ENCODE results near the gene SOCS1.

The SOCS1 gene

DNA sequence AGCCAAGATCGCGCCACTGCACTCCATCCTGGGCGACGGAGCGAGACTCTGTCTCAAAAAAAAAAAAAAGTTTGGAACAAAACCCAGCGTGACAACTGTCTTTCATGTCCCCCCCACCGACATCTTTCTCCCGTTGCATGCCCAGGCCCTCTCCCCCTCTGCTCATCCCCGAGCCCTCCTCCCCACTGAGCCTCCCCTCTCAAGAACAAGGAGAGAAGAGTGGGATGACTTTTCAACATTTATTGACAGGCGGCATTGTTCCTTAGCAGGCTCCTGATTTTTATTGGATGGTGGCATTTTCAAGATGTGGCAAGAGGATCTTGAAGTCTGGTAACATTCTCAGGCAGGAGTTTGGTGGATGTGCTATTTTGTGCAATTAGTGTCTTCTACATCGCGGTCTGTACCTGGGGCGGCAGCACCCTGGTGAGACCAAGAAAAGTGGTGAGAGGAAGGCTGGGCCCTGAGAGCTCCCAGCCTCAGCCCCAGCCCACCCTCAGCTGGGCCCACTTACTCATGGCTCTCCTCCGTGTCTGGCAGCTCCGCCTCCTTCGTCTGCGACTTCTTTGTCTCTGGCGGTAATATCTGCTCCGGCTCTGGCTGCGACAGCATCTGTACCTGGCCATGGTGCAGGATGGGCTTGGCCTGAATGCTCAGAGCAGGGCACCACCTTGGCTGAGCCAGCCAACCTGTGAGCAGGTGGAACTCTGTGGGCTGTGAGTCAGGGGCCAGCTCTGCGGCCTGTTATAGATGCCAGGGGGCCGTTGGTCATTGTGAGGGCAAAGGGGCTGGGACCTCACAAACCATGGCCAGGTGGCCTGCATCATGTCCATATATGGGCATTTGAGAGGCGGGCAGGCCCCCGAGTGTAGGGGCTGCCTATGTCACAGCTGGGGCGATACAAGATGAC lies 24.9 kb upstream of the SOCS1 start, which contains the start of gene PRM1:
PRM1 (minus strand) TSS at position 715 of the 907 bp plus-strand sequence; CDS start at position 623, 92 bp downstream.
- TF ChIP-seq POLR2AphosphoS5 (IDR thresholded peaks at IDR 0.05; ENCODE audit: low read depth, low read length) (no peak), TAF1 (IDR thresholded peaks at IDR 0.05; ENCODE audit: borderline replicate concordance, low read depth, low read length) (no peak), POLR2A (IDR thresholded peaks at IDR 0.05; ENCODE audit: low read depth, low read length) (no peak)
- FAIRE-seq (no peak), DNase-seq (ENCODE audit: insufficient read length) (no peak)

GRCh38 chr16:11278681-11279628 lies 23.0 kb upstream of the SOCS1 start:
- no peak for TF ChIP-seq POLR2AphosphoS5 (IDR thresholded peaks at IDR 0.05; ENCODE audit: low read depth, low read length)
- TF ChIP-seq TAF1 (IDR thresholded peaks at IDR 0.05; ENCODE audit: borderline replicate concordance, low read depth, low read length) = no peak
- TF ChIP-seq POLR2A (IDR thresholded peaks at IDR 0.05; ENCODE audit: low read depth, low read length) = no peak
- no peak for DNase-seq (ENCODE audit: insufficient read length)
- FAIRE-seq = no peak

- no peak for FAIRE-seq
- TF ChIP-seq POLR2A (IDR thresholded peaks at IDR 0.05; ENCODE audit: low read depth, low read length) (no peak), TAF1 (IDR thresholded peaks at IDR 0.05; ENCODE audit: borderline replicate concordance, low read depth, low read length) (no peak), POLR2AphosphoS5 (IDR thresholded peaks at IDR 0.05; ENCODE audit: low read depth, low read length) (no peak)
- DNase-seq (ENCODE audit: insufficient read length) = no peak
Observed at GRCh38 chr16:11277607-11278337, 21.8 kb upstream of the SOCS1 start.

DNA sequence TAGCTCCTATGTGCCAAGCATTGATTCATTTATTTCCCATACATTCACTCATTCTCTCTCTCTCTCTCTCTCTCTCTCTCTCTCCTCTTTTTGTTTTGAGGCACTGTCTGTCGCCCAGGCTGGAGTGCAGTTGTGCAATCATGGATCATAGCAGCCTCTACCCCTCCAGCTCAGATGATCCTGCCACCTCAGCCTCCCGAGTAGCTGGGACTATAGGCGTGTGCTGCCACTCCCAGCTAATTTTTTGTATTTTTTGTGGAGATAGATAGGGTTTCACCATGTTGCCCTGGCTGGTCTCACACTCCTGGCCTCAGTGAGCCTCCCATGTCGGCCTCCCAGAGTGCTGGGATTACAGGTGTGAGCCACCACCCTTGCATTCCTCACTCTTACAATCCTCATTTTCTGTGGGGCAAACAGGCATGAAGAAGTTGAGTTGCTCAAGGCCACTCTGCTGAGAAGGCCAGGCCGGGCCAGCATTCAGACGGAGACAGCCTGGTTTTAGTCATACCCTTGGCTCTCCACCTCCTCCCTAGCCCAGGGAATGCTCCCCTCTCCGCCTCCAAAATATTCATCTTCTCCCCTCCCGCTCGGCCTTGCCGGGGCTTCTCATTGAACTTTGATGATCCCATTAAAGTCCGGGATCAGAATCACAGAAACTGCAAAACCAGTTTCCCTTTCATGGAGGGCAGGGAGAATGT lies 21.0 kb upstream of the SOCS1 start:
- TF ChIP-seq POLR2AphosphoS5 (IDR thresholded peaks at IDR 0.05; ENCODE audit: low read depth, low read length) = no peak
- no peak for TF ChIP-seq TAF1 (IDR thresholded peaks at IDR 0.05; ENCODE audit: borderline replicate concordance, low read depth, low read length)
- FAIRE-seq (no peak), DNase-seq (ENCODE audit: insufficient read length) (no peak)

DNA sequence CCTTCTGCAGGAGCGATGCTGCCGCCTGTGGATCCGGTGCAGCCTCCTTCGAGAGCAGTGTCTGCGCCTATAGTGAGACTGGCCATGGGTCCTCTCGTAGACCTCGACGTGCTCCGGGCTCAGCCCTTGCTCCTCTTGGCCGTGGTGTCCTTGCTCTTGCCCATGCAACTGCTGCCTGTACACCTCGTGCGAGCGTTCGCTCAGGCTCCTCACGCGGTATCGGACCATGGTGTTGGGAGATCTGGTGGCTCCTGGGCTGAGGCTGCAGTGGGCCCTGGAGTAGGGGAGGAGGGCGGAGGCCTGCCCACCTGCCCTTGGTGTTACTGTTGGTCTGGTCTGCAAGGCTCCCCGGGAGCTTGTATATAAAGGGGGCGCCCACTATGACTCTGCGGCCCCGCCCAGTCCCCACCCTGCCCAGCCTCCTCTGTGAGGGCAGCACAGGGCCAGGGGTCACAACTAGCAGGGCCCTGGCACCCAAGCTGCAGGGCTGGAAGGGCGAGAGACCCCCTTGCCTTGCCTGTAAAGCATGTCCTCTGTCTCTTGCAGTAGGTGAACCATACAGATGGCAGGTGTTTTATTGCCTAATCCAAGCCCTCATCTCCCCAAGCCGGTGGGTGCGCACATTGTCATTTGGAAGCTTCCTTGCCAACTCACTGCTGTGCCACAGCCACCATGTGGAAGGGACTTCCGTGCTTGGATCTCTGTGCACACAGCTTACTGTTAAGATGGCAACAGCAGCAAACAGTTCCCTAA lies 20.3 kb upstream of the SOCS1 start, which contains the start of gene PRM2:
PRM2 (minus strand) TSS at position 338 of the 753 bp plus-strand sequence; CDS start at position 228, 110 bp downstream.
- no peak for FAIRE-seq
- no peak for TF ChIP-seq TAF1 (IDR thresholded peaks at IDR 0.05; ENCODE audit: borderline replicate concordance, low read depth, low read length)
- no peak for TF ChIP-seq POLR2AphosphoS5 (IDR thresholded peaks at IDR 0.05; ENCODE audit: low read depth, low read length)
- TF ChIP-seq POLR2A (IDR thresholded peaks at IDR 0.05; ENCODE audit: low read depth, low read length) = no peak
- no peak for DNase-seq (ENCODE audit: insufficient read length)

DNA sequence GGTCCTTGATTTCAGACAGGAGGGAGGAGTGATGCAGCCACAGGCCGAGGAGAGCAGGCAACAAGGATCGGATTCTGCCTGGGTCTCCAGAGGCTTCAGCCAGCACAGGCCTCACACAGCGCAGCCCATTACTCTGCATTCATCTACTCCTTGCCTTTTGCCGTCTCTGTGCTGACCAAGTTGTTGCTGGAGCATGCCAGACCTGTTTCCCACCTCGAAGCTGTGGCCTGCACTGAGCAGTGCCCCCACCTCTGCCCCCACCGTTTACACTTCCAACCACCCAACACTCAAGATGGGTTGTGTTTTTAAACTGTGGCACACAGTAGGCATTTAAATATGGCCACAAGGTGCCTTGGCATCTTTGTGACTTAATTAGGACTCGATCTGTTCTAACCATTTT lies 19.0 kb upstream of the SOCS1 start:
- no peak for TF ChIP-seq POLR2AphosphoS5 (IDR thresholded peaks at IDR 0.05; ENCODE audit: low read depth, low read length)
- no peak for TF ChIP-seq TAF1 (IDR thresholded peaks at IDR 0.05; ENCODE audit: borderline replicate concordance, low read depth, low read length)
- no peak for TF ChIP-seq POLR2A (IDR thresholded peaks at IDR 0.05; ENCODE audit: low read depth, low read length)
- DNase-seq (ENCODE audit: insufficient read length) (no peak), FAIRE-seq (no peak)

GRCh38 chr16:11273721-11274324 lies 17.8 kb upstream of the SOCS1 start:
- DNase-seq (ENCODE audit: insufficient read length) (no peak), FAIRE-seq (no peak)
- TF ChIP-seq POLR2A (IDR thresholded peaks at IDR 0.05; ENCODE audit: low read depth, low read length) (no peak), TAF1 (IDR thresholded peaks at IDR 0.05; ENCODE audit: borderline replicate concordance, low read depth, low read length) (no peak)

DNA sequence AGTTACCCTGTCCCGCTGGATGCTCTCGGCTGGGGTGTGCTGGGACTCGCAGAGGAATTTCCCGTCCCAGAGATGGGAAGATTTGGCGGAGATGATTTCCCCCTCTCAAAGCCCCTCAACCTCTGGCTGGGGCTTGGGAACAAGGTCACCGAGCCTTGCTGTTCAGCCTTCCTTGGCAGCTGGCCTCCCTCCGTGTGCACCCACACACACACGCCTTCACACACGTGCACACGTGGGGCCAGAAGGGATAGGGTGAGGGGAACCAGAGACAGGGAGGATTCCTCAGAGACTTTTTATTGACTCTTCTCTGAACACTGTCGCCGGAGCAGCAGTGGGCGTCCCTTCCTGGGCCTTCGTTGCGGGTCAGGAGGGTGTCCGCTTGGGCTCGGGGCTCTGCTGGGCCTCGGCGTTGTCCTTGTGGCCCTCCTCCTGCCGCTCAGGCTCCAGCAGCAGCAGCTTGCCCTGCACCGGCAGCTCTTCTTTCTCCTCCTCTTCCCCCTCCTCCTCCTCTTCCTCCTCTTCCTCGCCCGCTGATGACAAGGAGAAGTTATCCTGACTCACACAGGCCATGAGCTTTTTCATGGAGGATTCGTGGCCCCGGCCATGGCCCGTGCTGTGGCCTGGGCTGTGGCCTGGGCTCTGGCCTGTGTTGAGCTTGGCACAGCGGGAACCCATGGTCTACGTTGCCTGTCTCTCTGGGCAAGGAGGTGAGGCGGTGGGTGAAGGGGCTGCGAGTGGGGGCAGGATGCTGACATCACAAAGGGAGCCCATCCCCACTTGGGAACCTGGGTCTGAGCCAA lies 17.1 kb upstream of the SOCS1 start, which contains the start of gene PRM3:
PRM3 (minus strand) TSS at position 709 of the 800 bp plus-strand sequence; CDS start at position 675, 34 bp downstream.
- DNase-seq (ENCODE audit: insufficient read length) (no peak), FAIRE-seq (no peak)
- TF ChIP-seq POLR2A (IDR thresholded peaks at IDR 0.05; ENCODE audit: low read depth, low read length) (no peak), TAF1 (IDR thresholded peaks at IDR 0.05; ENCODE audit: borderline replicate concordance, low read depth, low read length) (no peak), POLR2AphosphoS5 (IDR thresholded peaks at IDR 0.05; ENCODE audit: low read depth, low read length) (no peak)

GRCh38 chr16:11272484-11272883 lies 16.5 kb upstream of the SOCS1 start:
- no peak for FAIRE-seq

More at GRCh38 chr16:11272484-11272883, 16.5 kb upstream of the SOCS1 start:
- DNase-seq (ENCODE audit: insufficient read length) = no peak
- TF ChIP-seq TAF1 (IDR thresholded peaks at IDR 0.05; ENCODE audit: borderline replicate concordance, low read depth, low read length) = no peak
- no peak for TF ChIP-seq POLR2A (IDR thresholded peaks at IDR 0.05; ENCODE audit: low read depth, low read length)
- no peak for TF ChIP-seq POLR2AphosphoS5 (IDR thresholded peaks at IDR 0.05; ENCODE audit: low read depth, low read length)

Data from GM12892 (cell line).